Neuronal stem cell (in vitro differentiated cells): ENCODE measurements around the gene TMEM179B.
"Not testable (repeated sequence)": the region's sequence is repeated elsewhere in the genome, so short reads cannot be mapped to it uniquely, and the experiment has no call there.

ENCODE experiments used
- DNase-seq: peaks from one replicate; pipeline ENCODE4 v3.0.0-alpha.2; 2013; ENCODE audit warnings: low spot score
- H2AFZ ChIP-seq: one replicate; pipeline ENCODE4 v1.6.1; 2013; ENCODE audit warnings: mild to moderate bottlenecking, low read length, inconsistent platforms
- H2AK5ac ChIP-seq: 2 replicates; pipeline ENCODE4 v1.6.1; 2013; ENCODE audit warnings: low read depth, mild to moderate bottlenecking, inconsistent platforms, low read length, moderate library complexity, mixed read lengths
- H2BK120ac ChIP-seq: 2 replicates; pipeline ENCODE4 v1.6.1; 2013; ENCODE audit warnings: low read depth, mild to moderate bottlenecking, inconsistent platforms, low read length, moderate library complexity, mixed read lengths
- H2BK12ac ChIP-seq: one replicate; pipeline ENCODE4 v1.6.1; 2013; ENCODE audit warnings: low read length, inconsistent platforms
- H2BK15ac ChIP-seq: 2 replicates; pipeline ENCODE4 v1.6.1; 2013; ENCODE audit warnings: mild to moderate bottlenecking, low read length, inconsistent platforms, mixed read lengths
- H2BK5ac ChIP-seq: one replicate; pipeline ENCODE4 v1.6.1; 2013; ENCODE audit warnings: inconsistent platforms, mild to moderate bottlenecking, low read length, moderate library complexity
- H3K14ac ChIP-seq: one replicate; pipeline ENCODE4 v1.6.1; 2013; ENCODE audit warnings: low read length, inconsistent platforms
- H3K18ac ChIP-seq: 2 replicates; pipeline ENCODE4 v1.6.1; 2013; ENCODE audit warnings: low read length, inconsistent platforms
- H3K23ac ChIP-seq: 2 replicates; pipeline ENCODE4 v1.6.1; 2013; ENCODE audit warnings: low read depth, mild to moderate bottlenecking, mixed read lengths, low read length, inconsistent platforms; ENCODE audit not compliant: poor library complexity
- H3K27ac ChIP-seq: replicated peaks from 3 replicates; pipeline ENCODE4 v1.5.1; 2013; ENCODE audit warnings: low read length, inconsistent platforms
- H3K27me3 ChIP-seq, 3 experiments: 2 replicates each; pipeline ENCODE4 v1.6.1; 2013; ENCODE audit warnings: low read length in 3 of 3, mild to moderate bottlenecking in 2 of 3, inconsistent platforms in 1 of 3, low read depth in 1 of 3, mixed read lengths in 1 of 3, moderate library complexity in 1 of 3; ENCODE audit not compliant: control insufficient read depth in 3 of 3, insufficient read depth in 3 of 3
- H3K36me3 ChIP-seq, 2 donors: replicated peaks in 1 of 2; 2 replicates each; pipeline ENCODE4 v1.6.1; 2013; ENCODE audit warnings: low read length in 2 of 2; ENCODE audit not compliant: control insufficient read depth in 2 of 2, insufficient read depth in 2 of 2
- H3K4ac ChIP-seq: 2 replicates; pipeline ENCODE4 v1.6.1; 2013; ENCODE audit warnings: inconsistent platforms, mild to moderate bottlenecking, low read length, moderate library complexity
- H3K4me1 ChIP-seq, 2 donors: 1 replicate in 1 of 2; 2 replicates in 1 of 2; pipeline ENCODE4 v1.6.1; 2013; ENCODE audit warnings: low read length in 2 of 2, low read depth in 1 of 2; ENCODE audit not compliant: control insufficient read depth in 2 of 2, insufficient read depth in 1 of 2
- H3K4me2 ChIP-seq: one replicate; pipeline ENCODE4 v1.6.1; 2013; ENCODE audit warnings: mild to moderate bottlenecking, low read length, inconsistent platforms; ENCODE audit not compliant: insufficient read depth, poor library complexity, severe bottlenecking
- H3K4me3 ChIP-seq, 2 donors: 2 replicates each; pipeline ENCODE4 v1.5.1; 2013; ENCODE audit warnings: low read length in 2 of 2, mild to moderate bottlenecking in 2 of 2, inconsistent platforms in 1 of 2, moderate library complexity in 1 of 2
- H3K79me1 ChIP-seq: one replicate; pipeline ENCODE4 v1.6.1; 2013; ENCODE audit warnings: low read depth, mild to moderate bottlenecking, inconsistent platforms, low read length, moderate library complexity
- H3K9ac ChIP-seq: one replicate; pipeline ENCODE4 v1.6.1; 2013; ENCODE audit warnings: mild to moderate bottlenecking, low read depth, low read length, inconsistent platforms; ENCODE audit not compliant: poor library complexity
- H3K9me3 ChIP-seq, 2 donors: replicated peaks in 1 of 2; 2 replicates each; pipeline versions ENCODE3 to v1.6.1; 2013; ENCODE audit warnings: low read length in 2 of 2, mild to moderate bottlenecking in 2 of 2, inconsistent platforms in 1 of 2, low read depth in 1 of 2, mixed read lengths in 1 of 2, moderate library complexity in 1 of 2; ENCODE audit not compliant: control insufficient read depth in 2 of 2, insufficient read depth in 1 of 2
- H4K8ac ChIP-seq: one replicate; pipeline ENCODE4 v1.6.1; 2013; ENCODE audit warnings: low read depth, mild to moderate bottlenecking, inconsistent platforms, low read length, moderate library complexity
- H4K91ac ChIP-seq: one replicate; pipeline ENCODE4 v1.6.1; 2013; ENCODE audit warnings: low read length, low read depth, mild to moderate bottlenecking, inconsistent platforms; ENCODE audit not compliant: poor library complexity
- WGBS, 2 donors: extraction: QIAGEN DNeasy Blood & Tissue Kit; methylation state at CpG; one replicate each; pipeline ENCODE4 v1.1.7; 2013; ENCODE audit warnings: missing lambda C conversion rate in 2 of 2, mixed read lengths in 1 of 2; ENCODE audit not compliant: insufficient read length in 2 of 2, insufficient replicate concordance in 1 of 2; ENCODE audit errors: extremely low coverage in 2 of 2; 5-methylcytosine and 5-hydroxymethylcytosine counted together

TMEM179B gene

DNA sequence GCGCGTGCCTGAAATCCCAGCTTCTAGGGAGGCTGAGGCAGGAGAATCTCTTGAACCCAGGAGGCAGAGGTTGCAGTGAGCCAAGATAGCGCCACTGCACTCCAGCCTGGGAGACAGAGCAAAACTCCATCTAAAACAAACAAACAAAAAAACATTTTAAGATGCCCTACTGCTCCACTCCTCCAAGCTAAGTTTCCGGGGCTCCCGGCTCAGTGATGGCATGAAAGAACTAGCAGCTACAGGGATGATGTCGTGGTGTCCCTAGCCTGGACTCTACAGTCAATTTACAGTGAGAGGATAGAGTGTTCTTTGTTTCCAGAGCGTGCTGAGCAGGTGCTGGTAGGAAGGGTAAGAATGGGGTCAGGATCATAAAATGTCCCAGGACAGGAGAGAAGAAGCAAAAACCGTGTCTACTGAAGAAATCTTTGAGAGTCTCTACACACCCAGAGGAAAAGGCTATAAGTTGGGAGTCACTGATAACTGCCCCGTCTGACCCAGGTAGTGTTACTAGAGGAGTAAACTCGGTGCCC is 32.1 kb upstream of the TMEM179B start:
- no peak overlapping the region for H4K91ac ChIP-seq
- H3K4ac ChIP-seq = no peak overlapping the region
- no CpG with 5 or more reads among the region's 10 CpGs for WGBS, 2 donors
- H3K23ac ChIP-seq = no peak overlapping the region
- no peak overlapping the region for H2BK120ac ChIP-seq
- H3K4me1 ChIP-seq = peaks cover 4 to 5% of the 10 kb centered on the region in 2 donors
- H3K4me2 ChIP-seq = no peak overlapping the region
- H3K9me3 ChIP-seq = no peaks in the 10 kb centered on the region
- H4K8ac ChIP-seq = no peak overlapping the region
- H2BK12ac ChIP-seq = no peak overlapping the region
- no peak overlapping the region for H3K14ac ChIP-seq
- H3K9ac ChIP-seq = no peak overlapping the region
- H2AK5ac ChIP-seq = peak overlapping the region; percentile 6
- H3K27me3 ChIP-seq = no peaks in the 10 kb centered on the region
- H3K27ac ChIP-seq = no peak overlapping the region
- no peak overlapping the region for H3K4me3 ChIP-seq
- no peak overlapping the region for H2BK5ac ChIP-seq
- H2AFZ ChIP-seq = no peak overlapping the region
- peaks cover 11% of the 10 kb centered on the region for H3K79me1 ChIP-seq
- no peak overlapping the region for H3K18ac ChIP-seq
- no peak for DNase-seq
- H2BK15ac ChIP-seq = no peak overlapping the region
- peaks cover 12 to 16% of the 10 kb centered on the region in 2 donors for H3K36me3 ChIP-seq

- Histone ChIP-seq H3K9ac (no peak overlapping the region), H3K36me3 (peaks cover 3 to 11% of the 10 kb centered on the region in 2 donors), H2BK5ac (no peak overlapping the region), H2AK5ac (no peak overlapping the region), H3K4ac (no peak overlapping the region), H3K18ac (no peak overlapping the region), H3K14ac (no peak overlapping the region), H3K4me2 (no peak overlapping the region), H3K27me3 (no peaks in the 10 kb centered on the region), H3K4me1 (peaks cover 7 to 13% of the 10 kb centered on the region in 2 donors), H2BK12ac (peak overlapping the region; percentile 31), H3K23ac (no peak overlapping the region), H3K79me1 (peaks cover 1% of the 10 kb centered on the region), H4K8ac (no peak overlapping the region), H2AFZ (peak overlapping the region; percentile 71), H3K9me3 (no peaks in the 10 kb centered on the region), H3K4me3 (no peak overlapping the region), H4K91ac (no peak overlapping the region), H2BK15ac (no peak overlapping the region), H2BK120ac (no peak overlapping the region), H3K27ac (no peak overlapping the region)
- no peak for DNase-seq
- WGBS, 2 donors = no CpG with 5 or more reads among the region's 9 CpGs
Observed at GRCh38 chr11:62757846-62758788, 29.1 kb upstream of the TMEM179B start.

GRCh38 chr11:62760867-62761227 is 26.4 kb upstream of the TMEM179B start:
- Histone ChIP-seq H3K36me3 (peaks cover 9 to 29% of the 10 kb centered on the region in 2 donors), H2AFZ (peak overlapping the region; percentile 69), H3K4me3 (peak overlapping the region in 1 of 2 donors; percentile 85)
- not testable (repeated sequence) for H3K4ac ChIP-seq, H3K4me1 ChIP-seq, H3K14ac ChIP-seq, H3K18ac ChIP-seq, H3K4me2 ChIP-seq, H2BK15ac ChIP-seq, H2BK12ac ChIP-seq, H3K27ac ChIP-seq, H3K79me1 ChIP-seq, H2AK5ac ChIP-seq, H3K9ac ChIP-seq, H2BK5ac ChIP-seq, H4K8ac ChIP-seq, H3K27me3 ChIP-seq, H3K23ac ChIP-seq, H4K91ac ChIP-seq, DNase-seq, H3K9me3 ChIP-seq, H2BK120ac ChIP-seq
- WGBS, 2 donors = no CpG with 5 or more reads among the region's 9 CpGs

- H3K9ac ChIP-seq = peak overlapping the region; percentile 45
- peak overlapping the region; percentile 78 for H3K4me2 ChIP-seq
- H3K36me3 ChIP-seq = peaks cover 19 to 43% of the 10 kb centered on the region in 2 donors
- peak overlapping the region; percentile 79 for H3K18ac ChIP-seq
- no peak overlapping the region for H2BK12ac ChIP-seq
- H2BK120ac ChIP-seq = no peak overlapping the region
- no peak overlapping the region for H3K14ac ChIP-seq
- H3K4ac ChIP-seq = peak overlapping the region; percentile 47
- peaks cover 10 to 19% of the 10 kb centered on the region in 2 donors for H3K4me1 ChIP-seq
- no peaks in the 10 kb centered on the region for H3K27me3 ChIP-seq
- WGBS, 2 donors = no CpG with 5 or more reads among the region's 18 CpGs
- H4K8ac ChIP-seq = peak overlapping the region; percentile 98
- H2BK5ac ChIP-seq = no peak overlapping the region
- no peaks in the 10 kb centered on the region for H3K9me3 ChIP-seq
- peak overlapping the region; percentile 69 for H3K23ac ChIP-seq
- no peak overlapping the region for H4K91ac ChIP-seq
- peak overlapping the region; percentile 96 for H2AFZ ChIP-seq
- peaks cover 1% of the 10 kb centered on the region for H3K79me1 ChIP-seq
- H2AK5ac ChIP-seq = peak overlapping the region; percentile 20
- no peak for DNase-seq
- H2BK15ac ChIP-seq = peak overlapping the region; percentile 77
- peak overlapping the region; percentile 25 to 88 for H3K4me3 ChIP-seq
- peak overlapping the region; percentile 98 for H3K27ac ChIP-seq
Observed at GRCh38 chr11:62770778-62771143, 16.4 kb upstream of the TMEM179B start.
